Endodermal cell (in vitro differentiated cells): Measurements from ENCODE around the gene FGF18. TPM values are rescaled to one million over a fixed set of nuclear protein-coding genes. Genes with fewer than 3 reads are reported as not detected.

Experiments used
- DNase-seq: peaks from one replicate; pipeline ENCODE4 v3.0.0-alpha.2; 2017
- H3K27ac ChIP-seq: 2 replicates; pipeline ENCODE4 v1.5.1; 2013; ENCODE audit warnings: mild to moderate bottlenecking, low read depth, low read length, moderate library complexity
- H3K27me3 ChIP-seq: 2 replicates; pipeline ENCODE4 v1.6.1; 2013; ENCODE audit warnings: mild to moderate bottlenecking, low read length, moderate library complexity; ENCODE audit not compliant: insufficient read depth, control insufficient read depth, poor library complexity, severe bottlenecking
- H3K36me3 ChIP-seq: 2 replicates; pipeline ENCODE4 v1.7.0; 2013; ENCODE audit warnings: mild to moderate bottlenecking, low read length, moderate library complexity; ENCODE audit not compliant: control insufficient read depth, insufficient read depth
- H3K4me1 ChIP-seq: one replicate; pipeline ENCODE4 v1.7.0; 2013; ENCODE audit warnings: low read length; ENCODE audit not compliant: control insufficient read depth, insufficient read depth
- H3K4me3 ChIP-seq: 2 replicates; pipeline ENCODE4 v1.5.1; 2013; ENCODE audit warnings: mild to moderate bottlenecking, low read length, moderate library complexity
- H3K9ac ChIP-seq: 2 replicates; pipeline ENCODE4 v1.6.1; 2013; ENCODE audit warnings: mild to moderate bottlenecking, low read length, moderate library complexity; ENCODE audit not compliant: poor library complexity, severe bottlenecking; ENCODE audit errors: extremely low read depth
- H3K9me3 ChIP-seq: 2 replicates; pipeline ENCODE4 v1.6.1; 2013; ENCODE audit warnings: mild to moderate bottlenecking, low read length, moderate library complexity; ENCODE audit not compliant: control insufficient read depth
- H3K27ac Mint-ChIP-seq: 2 replicates; pipeline ENCODE4 v1.8.0; 2020; ENCODE audit warnings: mixed read lengths
- H3K27me3 Mint-ChIP-seq: 2 replicates; pipeline ENCODE4 v1.8.0; 2021; ENCODE audit warnings: mild to moderate bottlenecking, mixed read lengths; ENCODE audit not compliant: insufficient read depth
- H3K36me3 Mint-ChIP-seq: 2 replicates; pipeline ENCODE4 v1.8.0; 2020; ENCODE audit warnings: low read depth, mixed read lengths
- H3K4me1 Mint-ChIP-seq: 2 replicates; pipeline ENCODE4 v1.8.0; 2020; ENCODE audit warnings: mixed read lengths
- H3K4me3 Mint-ChIP-seq: 2 replicates; pipeline ENCODE4 v1.8.0; 2020; ENCODE audit warnings: mild to moderate bottlenecking, moderate library complexity, mixed read lengths
- H3K9me3 Mint-ChIP-seq: 2 replicates; pipeline ENCODE4 v1.8.0; 2020; ENCODE audit warnings: mild to moderate bottlenecking, mixed read lengths
- WGBS, 2 experiments: methylation state at CpG; one replicate each; pipeline versions ENCODE4 v1.1.5 to v1.1.7; 2013; ENCODE audit warnings: missing lambda C conversion rate in 2 of 2, mixed read lengths in 1 of 2; ENCODE audit not compliant: insufficient coverage in 1 of 2, insufficient read length in 1 of 2; 5-methylcytosine and 5-hydroxymethylcytosine counted together
- total RNA-seq, 2 donors: library from RNA; stranded (reverse); fragmentation: NEBNext Ultra II Directional in 1 of 2; extraction: Animal tissue kit (Norgen Biotek cat#: 25700) in 1 of 2; gene quantifications; 2 replicates in 1 of 2; 3 replicates in 1 of 2; pipeline ENCODE4 v1.2.1, GENCODE V29; 2021
- TF ChIP-seq, protein P1 (sequence below): fragments of 200-600 bp; sonication (generic); conservative IDR thresholded peaks from 2 replicates; pipeline ENCODE4 v1.5.0; 2021; ENCODE audit warnings: antibody characterized with exemption, mild to moderate bottlenecking

The FGF18 gene
- total RNA-seq, 2 donors from 2014 or later: 0.44 to 0.57 TPM

DNA sequence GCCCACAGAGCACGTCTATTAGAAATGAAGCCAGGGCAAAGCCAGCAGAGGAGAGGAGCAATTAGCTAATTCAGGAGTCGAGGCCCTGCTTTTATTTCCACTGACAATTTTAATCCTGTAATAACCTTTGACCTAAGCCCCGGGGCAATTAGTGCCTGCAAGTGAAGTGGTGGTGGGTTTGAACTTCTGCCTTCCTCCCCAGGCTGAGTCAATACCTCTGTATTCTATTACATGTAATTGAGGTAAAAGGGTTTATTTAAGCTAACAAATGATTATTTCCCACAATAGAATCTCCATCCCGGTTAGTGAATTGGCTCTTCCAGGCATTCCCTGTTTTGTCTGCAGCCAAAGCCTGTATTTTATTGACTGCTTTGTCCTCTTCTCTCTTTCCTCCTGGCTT lies 49.9 kb downstream of the FGF18 start:
- Histone ChIP-seq H3K9me3 (no peaks in the 10 kb centered on the region), H3K27me3 (no peaks in the 10 kb centered on the region), H3K4me3 (no peak overlapping the region), H3K9ac (no peak overlapping the region), H3K27ac (no peak overlapping the region), H3K4me1 (peaks cover 3% of the 10 kb centered on the region), H3K36me3 (no peaks in the 10 kb centered on the region)
- no peak overlapping the region for H3K27ac Mint-ChIP-seq
- H3K9me3 Mint-ChIP-seq: peaks cover 9% of the 10 kb centered on the region
- WGBS, 2 experiments: 46 to 78% methylated on average over 2 to 4 of the region's 4 CpGs
- H3K36me3 Mint-ChIP-seq: no peaks in the 10 kb centered on the region
- no peak overlapping the region for H3K4me3 Mint-ChIP-seq
- no peak for DNase-seq
- TF ChIP-seq, protein P1, sequence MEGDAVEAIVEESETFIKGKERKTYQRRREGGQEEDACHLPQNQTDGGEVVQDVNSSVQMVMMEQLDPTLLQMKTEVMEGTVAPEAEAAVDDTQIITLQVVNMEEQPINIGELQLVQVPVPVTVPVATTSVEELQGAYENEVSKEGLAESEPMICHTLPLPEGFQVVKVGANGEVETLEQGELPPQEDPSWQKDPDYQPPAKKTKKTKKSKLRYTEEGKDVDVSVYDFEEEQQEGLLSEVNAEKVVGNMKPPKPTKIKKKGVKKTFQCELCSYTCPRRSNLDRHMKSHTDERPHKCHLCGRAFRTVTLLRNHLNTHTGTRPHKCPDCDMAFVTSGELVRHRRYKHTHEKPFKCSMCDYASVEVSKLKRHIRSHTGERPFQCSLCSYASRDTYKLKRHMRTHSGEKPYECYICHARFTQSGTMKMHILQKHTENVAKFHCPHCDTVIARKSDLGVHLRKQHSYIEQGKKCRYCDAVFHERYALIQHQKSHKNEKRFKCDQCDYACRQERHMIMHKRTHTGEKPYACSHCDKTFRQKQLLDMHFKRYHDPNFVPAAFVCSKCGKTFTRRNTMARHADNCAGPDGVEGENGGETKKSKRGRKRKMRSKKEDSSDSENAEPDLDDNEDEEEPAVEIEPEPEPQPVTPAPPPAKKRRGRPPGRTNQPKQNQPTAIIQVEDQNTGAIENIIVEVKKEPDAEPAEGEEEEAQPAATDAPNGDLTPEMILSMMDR: no peak
- peaks cover 9% of the 10 kb centered on the region for H3K4me1 Mint-ChIP-seq
- peaks cover 6% of the 10 kb centered on the region for H3K27me3 Mint-ChIP-seq

DNA sequence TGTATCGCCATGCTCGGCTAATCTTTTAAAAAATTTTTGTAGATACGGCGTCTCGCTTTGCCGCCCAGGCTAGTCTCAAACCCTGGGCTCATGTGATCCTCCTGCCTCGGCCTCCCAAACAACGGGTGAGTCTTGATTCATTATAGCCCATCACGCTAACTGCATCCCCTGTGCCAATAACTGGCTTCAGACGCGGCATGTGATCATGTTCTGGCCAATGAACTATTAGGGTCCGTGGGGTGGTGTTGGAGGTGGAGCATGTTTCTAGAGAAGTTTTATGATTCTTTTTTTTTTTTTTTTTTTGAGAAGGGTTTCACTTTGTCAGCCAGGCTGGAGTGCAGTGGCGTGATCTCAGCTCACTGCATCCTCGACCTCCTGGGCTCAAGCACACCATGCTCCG lies 51.0 kb downstream of the FGF18 start:
- TF ChIP-seq, protein P1: no peak
- no peak for DNase-seq
- Mint-ChIP-seq H3K27me3 (peaks cover 6% of the 10 kb centered on the region), H3K4me1 (peaks cover 9% of the 10 kb centered on the region), H3K27ac (no peak overlapping the region), H3K9me3 (peaks cover 9% of the 10 kb centered on the region), H3K4me3 (no peak overlapping the region), H3K36me3 (no peaks in the 10 kb centered on the region)
- Histone ChIP-seq H3K4me3 (no peak overlapping the region), H3K9me3 (no peaks in the 10 kb centered on the region), H3K4me1 (peaks cover 3% of the 10 kb centered on the region), H3K9ac (no peak overlapping the region), H3K27me3 (no peaks in the 10 kb centered on the region), H3K36me3 (no peaks in the 10 kb centered on the region), H3K27ac (no peak overlapping the region)
- 88 to 91% methylated on average over 14 to 15 of the region's 15 CpGs for WGBS, 2 experiments

DNA sequence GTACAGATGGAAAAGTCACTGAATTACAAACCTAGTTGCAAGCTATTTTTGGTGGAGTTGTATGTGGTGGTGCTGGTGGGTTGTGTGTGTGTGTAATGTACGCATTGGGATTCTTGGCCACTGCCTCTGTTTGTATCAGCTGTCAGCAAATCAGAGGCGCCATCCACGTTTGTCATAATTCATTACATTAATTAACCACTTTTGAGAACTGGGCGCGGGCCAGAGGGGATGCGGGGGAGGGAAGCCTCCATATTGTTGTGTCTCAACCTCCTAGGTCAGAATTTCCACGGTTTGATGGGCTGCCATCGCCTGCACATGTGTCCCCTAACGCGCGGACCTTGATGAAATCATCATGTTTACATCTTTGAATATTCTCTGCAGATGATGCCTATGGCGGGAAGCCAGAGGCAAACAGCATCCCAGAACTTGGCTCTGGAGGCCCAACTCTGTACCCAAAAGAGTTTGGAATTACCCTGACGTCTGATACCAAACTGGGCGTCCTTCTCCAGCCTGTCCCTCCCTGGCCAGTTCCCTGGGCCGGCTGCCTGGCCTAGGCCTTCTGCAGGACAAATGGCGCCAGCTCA lies 54.9 kb downstream of the FGF18 start:
- no peak for DNase-seq
- peaks cover 7% of the 10 kb centered on the region for H3K9me3 ChIP-seq
- Mint-ChIP-seq H3K4me3 (no peak overlapping the region), H3K4me1 (peaks cover 16% of the 10 kb centered on the region), H3K36me3 (no peaks in the 10 kb centered on the region), H3K9me3 (peaks cover 9% of the 10 kb centered on the region), H3K27me3 (peaks cover 18% of the 10 kb centered on the region), H3K27ac (no peak overlapping the region)
- H3K9ac ChIP-seq: no peak overlapping the region
- no peaks in the 10 kb centered on the region for H3K36me3 ChIP-seq
- 91 to 95% methylated on average over 10 to 16 of the region's 16 CpGs for WGBS, 2 experiments
- TF ChIP-seq, protein P1: no peak
- H3K27me3 ChIP-seq: no peaks in the 10 kb centered on the region
- H3K4me3 ChIP-seq: no peak overlapping the region
- H3K27ac ChIP-seq: no peak overlapping the region
- H3K4me1 ChIP-seq: peaks cover 8% of the 10 kb centered on the region
